OCI-LY3 (cell line): ENCODE measurements around the gene TFAP2D.

Source experiments
- EZH2phosphoT487 ChIP-seq: fragments of 200-600 bp; shearing (Covaris generic); IDR thresholded peaks from 2 replicates; pipeline ENCODE4 v1.6.1; 2018; ENCODE audit warnings: antibody characterized with exemption, mixed run types, low read depth
- TF ChIP-seq, protein P1 (sequence below): fragments of 200-600, 300-600 bp; sonication (generic); IDR thresholded peaks from 2 replicates; pipeline ENCODE4 v1.5.1; 2014; ENCODE audit warnings: antibody characterized with exemption, low read length, low read depth

DNA sequence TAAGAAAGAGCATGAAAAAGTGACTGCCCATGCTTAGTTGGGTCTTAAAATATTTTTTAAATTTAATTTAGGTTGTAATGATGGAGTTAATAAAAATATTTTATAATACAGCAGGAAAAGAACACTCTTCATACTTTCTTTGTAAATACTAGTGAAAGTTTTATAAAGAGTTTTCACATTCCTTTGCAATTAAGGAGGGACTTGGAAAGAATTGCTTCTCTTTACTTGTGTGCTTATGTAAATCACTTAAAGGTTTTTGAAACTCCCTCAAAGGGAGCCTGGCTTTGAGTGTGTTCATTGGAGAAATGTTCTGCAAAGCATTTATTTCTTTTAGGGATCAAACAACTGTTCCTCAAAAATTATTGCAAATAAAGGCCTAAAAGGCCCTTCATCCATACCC, 93.7 kb downstream of the TFAP2D start:
- TF ChIP-seq, protein P1, sequence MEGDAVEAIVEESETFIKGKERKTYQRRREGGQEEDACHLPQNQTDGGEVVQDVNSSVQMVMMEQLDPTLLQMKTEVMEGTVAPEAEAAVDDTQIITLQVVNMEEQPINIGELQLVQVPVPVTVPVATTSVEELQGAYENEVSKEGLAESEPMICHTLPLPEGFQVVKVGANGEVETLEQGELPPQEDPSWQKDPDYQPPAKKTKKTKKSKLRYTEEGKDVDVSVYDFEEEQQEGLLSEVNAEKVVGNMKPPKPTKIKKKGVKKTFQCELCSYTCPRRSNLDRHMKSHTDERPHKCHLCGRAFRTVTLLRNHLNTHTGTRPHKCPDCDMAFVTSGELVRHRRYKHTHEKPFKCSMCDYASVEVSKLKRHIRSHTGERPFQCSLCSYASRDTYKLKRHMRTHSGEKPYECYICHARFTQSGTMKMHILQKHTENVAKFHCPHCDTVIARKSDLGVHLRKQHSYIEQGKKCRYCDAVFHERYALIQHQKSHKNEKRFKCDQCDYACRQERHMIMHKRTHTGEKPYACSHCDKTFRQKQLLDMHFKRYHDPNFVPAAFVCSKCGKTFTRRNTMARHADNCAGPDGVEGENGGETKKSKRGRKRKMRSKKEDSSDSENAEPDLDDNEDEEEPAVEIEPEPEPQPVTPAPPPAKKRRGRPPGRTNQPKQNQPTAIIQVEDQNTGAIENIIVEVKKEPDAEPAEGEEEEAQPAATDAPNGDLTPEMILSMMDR: no peak
- TF ChIP-seq EZH2phosphoT487: no peak
